ENCODE results near the gene SYNPR.

DNA sequence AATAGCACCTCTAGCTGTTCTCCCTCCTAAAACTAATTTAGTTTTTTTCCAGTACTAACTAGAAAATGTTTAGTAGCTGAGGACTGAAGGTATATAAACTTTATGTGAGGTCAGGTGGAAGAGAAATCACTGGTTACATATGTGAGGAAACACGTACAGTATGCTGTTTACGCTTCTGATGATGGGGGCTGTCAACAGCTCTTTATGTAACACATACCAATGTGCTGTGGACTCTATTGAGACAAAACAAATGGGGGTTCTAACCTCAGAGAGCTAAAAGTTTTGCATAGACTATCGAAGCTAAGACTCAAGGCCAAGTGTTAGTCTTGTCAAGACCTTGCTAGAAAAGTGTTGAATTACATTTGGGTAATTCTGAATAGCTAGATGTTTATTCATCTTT, 107.5 kb downstream of the SYNPR start:
- TF ChIP-seq GATA3 (IDR thresholded peaks at IDR 0.05; ENCODE audit: low read depth, low read length) = no peak
- no peak for TF ChIP-seq GATA2 (IDR thresholded peaks at IDR 0.05; ENCODE audit: low read depth, low read length)

Data from SH-SY5Y (cell line).